ENCODE measurements around the gene SUSD6. TPM values are rescaled to one million over a fixed set of nuclear protein-coding genes. Genes with fewer than 3 reads are reported as not detected.
"Not testable (repeated sequence)": the region's sequence is repeated elsewhere in the genome, so short reads cannot be mapped to it uniquely, and the experiment has no call there.

Gene SUSD6
- total RNA-seq, 4 donors from 2014 or later: 54.4 to 66.3 (median 57.7) TPM

DNA sequence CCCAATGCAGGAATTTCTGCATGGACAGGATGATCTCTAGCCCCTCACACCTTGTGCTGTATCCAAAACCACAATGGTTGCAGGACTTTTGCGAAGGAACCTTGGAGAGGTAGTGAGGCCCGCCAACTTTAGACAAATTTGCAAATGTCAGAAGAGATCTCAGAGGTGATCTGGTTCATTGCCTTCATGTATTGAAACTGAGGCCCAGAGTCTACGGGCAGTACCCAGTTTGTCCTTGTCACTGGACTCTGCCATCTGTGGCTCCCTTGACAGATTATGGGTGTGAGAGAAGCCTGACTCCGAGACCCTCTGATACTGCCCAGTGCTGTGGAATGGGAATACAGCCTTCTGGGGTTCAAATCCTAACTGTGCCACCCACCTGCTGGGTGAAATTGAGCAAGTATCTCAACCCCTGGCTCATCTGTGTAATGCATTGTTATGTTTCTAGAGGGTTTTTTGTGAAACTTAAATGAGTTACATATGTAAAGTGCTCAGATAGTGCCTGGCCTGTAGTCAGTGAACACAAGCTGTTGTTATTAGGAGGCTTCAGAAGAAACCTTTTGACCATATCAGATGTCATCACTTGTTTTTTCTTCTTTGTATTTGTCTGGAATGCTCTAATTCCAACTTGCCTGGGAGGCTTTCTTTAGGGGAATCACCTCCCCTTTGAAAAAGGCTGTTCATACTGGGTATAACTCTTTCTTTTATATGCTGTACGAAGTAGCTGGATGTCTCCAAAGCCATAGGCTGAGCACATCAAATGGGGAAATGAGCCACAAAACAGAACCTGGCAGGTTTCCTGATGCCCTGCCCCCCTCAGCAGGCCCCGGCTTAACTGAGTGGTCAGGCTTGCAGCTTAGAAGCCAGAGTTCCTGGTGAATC lies 84.2 kb downstream of the SUSD6 start:
- no peaks in the 10 kb centered on the region for H3K27me3 ChIP-seq
- 57 to 61% methylated on average over 6 of the region's 6 CpGs for WGBS, 2 donors
- H3K27ac ChIP-seq: peak overlapping the region in 3 of 4 donors; percentile 74 to 81 (median 77)
- no peak for TF ChIP-seq EP300 (IDR thresholded peaks at IDR 0.05)
- TF ChIP-seq POLR2A (IDR thresholded peaks at IDR 0.05): no peak
- TF ChIP-seq CTCF (IDR thresholded peaks at IDR 0.05): no peak
- DNase-seq (ENCODE audit: low spot score in 2 of 2): no peak
- H3K4me3 ChIP-seq: no peak overlapping the region
- peaks cover 0 to 90% (median 66%) of the 10 kb centered on the region in 4 donors for H3K4me1 ChIP-seq
- H3K9me3 ChIP-seq: no peaks in the 10 kb centered on the region
- H3K36me3 ChIP-seq: no peaks in the 10 kb centered on the region

DNA sequence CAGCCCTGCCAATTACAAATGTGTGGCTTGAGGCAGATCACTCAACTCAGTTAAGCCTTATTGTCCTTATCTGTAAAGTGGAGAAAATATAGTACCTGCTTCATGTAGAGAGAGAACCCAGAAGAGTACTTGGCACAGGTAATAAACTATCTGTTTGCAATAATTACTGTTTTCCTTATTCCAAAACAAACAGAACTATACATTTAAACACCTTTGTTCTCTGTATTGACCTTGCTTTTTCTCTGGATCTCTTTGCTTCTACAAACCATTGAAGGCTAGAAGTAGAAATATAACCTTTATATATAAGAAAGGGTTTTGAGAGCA lies 84.8 kb downstream of the SUSD6 start:
- Histone ChIP-seq H3K27ac (peak overlapping the region in 3 of 4 donors; percentile 74 to 81 (median 77)), H3K9me3 (no peaks in the 10 kb centered on the region), H3K27me3 (no peaks in the 10 kb centered on the region), H3K36me3 (no peaks in the 10 kb centered on the region), H3K4me3 (no peak overlapping the region), H3K4me1 (peaks cover 0 to 92% (median 71%) of the 10 kb centered on the region in 4 donors)
- no peak for DNase-seq (ENCODE audit: low spot score in 2 of 2)
- TF ChIP-seq EP300 (IDR thresholded peaks at IDR 0.05) (no peak), POLR2A (IDR thresholded peaks at IDR 0.05) (no peak), CTCF (IDR thresholded peaks at IDR 0.05) (no peak)

GRCh38 chr14:69696633-69697557 lies 85.5 kb downstream of the SUSD6 start:
- Histone ChIP-seq H3K4me3 (no peak overlapping the region), H3K27ac (peak overlapping the region in 3 of 4 donors; percentile 5 to 81 (median 74)), H3K27me3 (no peaks in the 10 kb centered on the region), H3K9me3 (no peaks in the 10 kb centered on the region), H3K36me3 (no peaks in the 10 kb centered on the region), H3K4me1 (peaks cover 0 to 95% (median 75%) of the 10 kb centered on the region in 4 donors)
- 64 to 66% methylated on average over 8 of the region's 8 CpGs for WGBS, 2 donors
- TF ChIP-seq CTCF (IDR thresholded peaks at IDR 0.05): no peak
- DNase-seq (ENCODE audit: low spot score in 2 of 2): no peak

DNA sequence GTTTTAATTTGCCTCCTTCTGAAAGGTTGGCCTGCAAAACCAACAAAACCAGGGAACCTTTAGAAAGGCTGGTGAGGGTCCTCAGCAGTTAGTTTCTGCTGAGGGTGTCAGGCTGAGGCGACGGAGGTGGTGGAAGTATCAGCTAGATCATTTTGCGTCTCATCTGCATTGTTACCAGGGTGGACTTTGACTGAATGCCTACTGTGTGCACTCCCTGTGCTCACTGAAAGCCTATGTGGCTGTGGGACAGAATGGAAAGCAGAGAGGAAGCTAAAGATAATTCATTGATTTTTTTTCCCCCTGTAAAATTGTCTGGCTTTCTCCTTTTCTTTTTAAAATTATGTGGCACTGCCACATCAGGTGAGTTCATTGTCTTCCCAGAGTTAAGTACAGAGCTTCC lies 87.2 kb downstream of the SUSD6 start:
- no peak for DNase-seq (ENCODE audit: low spot score in 2 of 2)
- TF ChIP-seq POLR2A (IDR thresholded peaks at IDR 0.05) (no peak), EP300 (IDR thresholded peaks at IDR 0.05) (no peak), CTCF (IDR thresholded peaks at IDR 0.05) (no peak)
- H3K27ac ChIP-seq: peak overlapping the region in 1 of 4 donors; percentile 60
- peaks cover 0 to 5% (median 0%) of the 10 kb centered on the region in 3 donors for H3K36me3 ChIP-seq
- H3K4me1 ChIP-seq: peaks cover 0 to 95% (median 70%) of the 10 kb centered on the region in 4 donors
- H3K9me3 ChIP-seq: no peaks in the 10 kb centered on the region
- 77 to 86% methylated on average over 3 of the region's 3 CpGs for WGBS, 2 donors
- H3K27me3 ChIP-seq: no peaks in the 10 kb centered on the region
- H3K4me3 ChIP-seq: no peak overlapping the region

DNA sequence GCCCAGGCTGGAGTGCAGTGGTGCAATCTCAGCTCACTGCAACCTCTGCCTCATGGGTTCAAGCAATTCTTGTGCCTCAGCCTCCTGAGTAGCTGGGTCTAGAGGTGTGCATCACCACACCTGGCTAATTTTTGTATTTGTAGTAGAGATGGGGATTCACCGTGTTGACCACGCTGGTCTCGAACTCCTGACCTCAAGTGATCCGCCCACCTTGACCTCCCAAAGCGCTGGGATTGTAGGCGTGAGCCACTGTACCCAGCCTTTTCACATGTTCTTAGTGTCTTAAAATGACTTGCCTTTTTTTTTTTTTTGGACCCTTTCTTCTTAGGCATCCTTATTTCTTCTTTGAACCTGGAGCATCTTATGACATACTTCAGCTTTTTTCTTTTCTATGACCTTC lies 87.8 kb downstream of the SUSD6 start:
- not testable (repeated sequence) for H3K4me3 ChIP-seq; H3K27me3 ChIP-seq; DNase-seq (ENCODE audit: low spot score in 2 of 2); H3K9me3 ChIP-seq; H3K27ac ChIP-seq
- Histone ChIP-seq H3K4me1 (peaks cover 0 to 93% (median 64%) of the 10 kb centered on the region in 4 donors), H3K36me3 (peaks cover 0 to 11% (median 0%) of the 10 kb centered on the region in 3 donors)
- WGBS, 2 donors: 75 to 78% methylated on average over 6 of the region's 6 CpGs
